HG03280 (cell line): Measurements from ENCODE around the gene HLA-C.
"Not testable (repeated sequence)": the region's sequence is repeated elsewhere in the genome, so short reads cannot be mapped to it uniquely, and the experiment has no call there.

Experiments used
- ATAC-seq: cut with Tn5 transposase; IDR thresholded peaks from one replicate; pipeline ENCODE4 v1.9.1; 2021; ENCODE audit warnings: mild to moderate bottlenecking, moderate library complexity; ENCODE audit not compliant: unreplicated experiment

HLA-C gene

GRCh38 chr6:31270788-31271640 is 878 bp downstream of the HLA-C start:
- ATAC-seq, result peak; percentile 31

GRCh38 chr6:31268836-31269235 is 3.1 kb downstream of the HLA-C start:
- ATAC-seq, result no peak

GRCh38 chr6:31268369-31268765 is 3.5 kb downstream of the HLA-C start:
- no peak for ATAC-seq

- no peak for ATAC-seq
These were observed 4.1 kb downstream of the HLA-C start for GRCh38 chr6:31267651-31268368.

- no peak for ATAC-seq
These were observed 5.1 kb downstream of the HLA-C start for GRCh38 chr6:31266567-31267360.

- no peak for ATAC-seq
These were observed 6.0 kb downstream of the HLA-C start for GRCh38 chr6:31265926-31266325.

GRCh38 chr6:31263346-31263933 is 8.5 kb downstream of the HLA-C start:
- ATAC-seq, result not testable (repeated sequence)

GRCh38 chr6:31259995-31260394 is 11.9 kb downstream of the HLA-C start:
- not testable (repeated sequence) for ATAC-seq

- no peak for ATAC-seq
These were observed 19.3 kb downstream of the HLA-C start for GRCh38 chr6:31252625-31253024.

GRCh38 chr6:31251261-31251660 is 20.6 kb downstream of the HLA-C start:
- no peak for ATAC-seq

- ATAC-seq, result no peak
These were observed 22.7 kb downstream of the HLA-C start for GRCh38 chr6:31249184-31249583.

GRCh38 chr6:31247813-31248212 is 24.1 kb downstream of the HLA-C start:
- no peak for ATAC-seq

GRCh38 chr6:31246051-31246521 is 25.8 kb downstream of the HLA-C start:
- no peak for ATAC-seq

GRCh38 chr6:31243508-31243907 is 28.4 kb downstream of the HLA-C start:
- ATAC-seq, result no peak

GRCh38 chr6:31239854-31240253 is 32.0 kb downstream of the HLA-C start:
- no peak for ATAC-seq

GRCh38 chr6:31234101-31234500 is 37.8 kb downstream of the HLA-C start:
- not testable (repeated sequence) for ATAC-seq

GRCh38 chr6:31228476-31228875 is 43.4 kb downstream of the HLA-C start:
- no peak for ATAC-seq

- ATAC-seq, result no peak
These were observed 44.7 kb downstream of the HLA-C start for GRCh38 chr6:31227143-31227542.

- no peak for ATAC-seq
These were observed 46.2 kb downstream of the HLA-C start for GRCh38 chr6:31225735-31226134.

GRCh38 chr6:31222496-31222895 is 49.4 kb downstream of the HLA-C start:
- no peak for ATAC-seq
